ENCODE data around the gene ENAH. TPM values are rescaled to one million over a fixed set of nuclear protein-coding genes. Genes with fewer than 3 reads are reported as not detected.

The ENAH gene
- total and polyA plus RNA-seq, 8 donors, result 8.0 to 62.8 (median 31.9) TPM

GRCh38 chr1:225460737-225461532 is 192.0 kb downstream of the ENAH start:
- FAIRE-seq (no peak), ATAC-seq (peak; percentile 11 to 33 (median 20)), DNase-seq (peak in 1 of 6 donors; percentile 39)
- H3K9me3 ChIP-seq, result no peaks in the 10 kb centered on the region
- H3K4me1 ChIP-seq, result peaks cover 0 to 8% (median 0%) of the 10 kb centered on the region in 3 donors
- TF ChIP-seq CTCF (IDR thresholded peaks at IDR 0.05), result no peak
- 53 to 55% methylated on average over 8 of the region's 8 CpGs for WGBS, 2 donors
- intact Hi-C loops (cut with DNase I), result no loop called here
- no peaks in the 10 kb centered on the region for H3K27me3 ChIP-seq
- no peaks in the 10 kb centered on the region for H3K36me3 ChIP-seq
- no peak overlapping the region for H3K27ac ChIP-seq
- no peak overlapping the region for H3K4me3 ChIP-seq

- H3K27ac ChIP-seq, result no peak overlapping the region
- intact Hi-C loops (cut with DNase I), result no loop called here
- H3K4me1 ChIP-seq, result peaks cover 0 to 8% (median 0%) of the 10 kb centered on the region in 3 donors
- 59% methylated on average over 18 of the region's 18 CpGs for WGBS, 2 donors
- TF ChIP-seq CTCF (IDR thresholded peaks at IDR 0.05), result no peak
- H3K36me3 ChIP-seq, result no peaks in the 10 kb centered on the region
- peak in 1 of 4 donors; percentile 40 for ATAC-seq
- H3K9me3 ChIP-seq, result no peaks in the 10 kb centered on the region
- peak in 1 of 6 donors; percentile 50 for DNase-seq
- H3K4me3 ChIP-seq, result no peak overlapping the region
- no peaks in the 10 kb centered on the region for H3K27me3 ChIP-seq
- FAIRE-seq, result no peak
Measured at GRCh38 chr1:225460021-225460736, 192.7 kb downstream of the ENAH start.

GRCh38 chr1:225458222-225458631 is 194.7 kb downstream of the ENAH start:
- H3K4me1 ChIP-seq, result peaks cover 0 to 17% (median 8%) of the 10 kb centered on the region in 3 donors
- no peaks in the 10 kb centered on the region for H3K36me3 ChIP-seq
- FAIRE-seq (no peak), ATAC-seq (peak in 1 of 4 donors; percentile 39), DNase-seq (no peak)
- no peaks in the 10 kb centered on the region for H3K9me3 ChIP-seq
- H3K27ac ChIP-seq, result no peak overlapping the region
- H3K27me3 ChIP-seq, result no peaks in the 10 kb centered on the region
- 79 to 84% methylated on average over 2 of the region's 2 CpGs for WGBS, 2 donors
- TF ChIP-seq CTCF (IDR thresholded peaks at IDR 0.05), result no peak
- no peak overlapping the region for H3K4me3 ChIP-seq
- intact Hi-C loops (cut with DNase I), result no loop called here

GRCh38 chr1:225454733-225455132 is 198.2 kb downstream of the ENAH start:
- 48 to 56% methylated on average over 5 of the region's 5 CpGs for WGBS, 2 donors
- no peak overlapping the region for H3K4me3 ChIP-seq
- H3K4me1 ChIP-seq, result peaks cover 0 to 13% (median 8%) of the 10 kb centered on the region in 3 donors
- H3K27me3 ChIP-seq, result no peaks in the 10 kb centered on the region
- ATAC-seq, result peak; percentile 61 to 82 (median 69)
- DNase-seq, result peak in 2 of 6 donors; percentile 22 to 52
- no peak for TF ChIP-seq CTCF (IDR thresholded peaks at IDR 0.05)
- no peak for FAIRE-seq
- intact Hi-C loops (cut with DNase I), result no loop called here
- no peak overlapping the region for H3K27ac ChIP-seq
- no peaks in the 10 kb centered on the region for H3K9me3 ChIP-seq
- no peaks in the 10 kb centered on the region for H3K36me3 ChIP-seq

All from pancreas (tissue), 10 donors.